Measurements from ENCODE around the gene WDR1.

Gene WDR1

GRCh38 chr4:10097906-10098779, 18.5 kb downstream of the WDR1 start:
- ATAC-seq (no peak), DNase-seq (no peak)

GRCh38 chr4:10096978-10097335, 19.6 kb downstream of the WDR1 start:
- ATAC-seq (no peak), DNase-seq (peak; percentile 19)

GRCh38 chr4:10096201-10096977, 20.2 kb downstream of the WDR1 start:
- DNase-seq: peak; percentile 86
- peak; percentile 80 for ATAC-seq

- DNase-seq (peak; percentile 69), ATAC-seq (peak; percentile 37)
Measured at GRCh38 chr4:10095296-10095991, 21.2 kb downstream of the WDR1 start.

GRCh38 chr4:10094841-10095240, 21.8 kb downstream of the WDR1 start:
- peak; percentile 39 for DNase-seq
- no peak for ATAC-seq

- DNase-seq (peak; percentile 47), ATAC-seq (peak; percentile 22)
Measured at GRCh38 chr4:10093801-10094552, 22.6 kb downstream of the WDR1 start.

GRCh38 chr4:10093271-10093621, 23.4 kb downstream of the WDR1 start:
- DNase-seq (no peak), ATAC-seq (no peak)

- no peak for DNase-seq
- no peak for ATAC-seq
Measured at GRCh38 chr4:10092481-10093270, 23.9 kb downstream of the WDR1 start.

- ATAC-seq (no peak), DNase-seq (no peak)
Measured at GRCh38 chr4:10091531-10092181, 24.9 kb downstream of the WDR1 start.

GRCh38 chr4:10090467-10091250, 25.9 kb downstream of the WDR1 start:
- no peak for DNase-seq
- no peak for ATAC-seq

GRCh38 chr4:10089346-10089745, 27.3 kb downstream of the WDR1 start:
- ATAC-seq: no peak
- DNase-seq: no peak

GRCh38 chr4:10088135-10089010, 28.2 kb downstream of the WDR1 start:
- DNase-seq: no peak
- ATAC-seq: no peak

- DNase-seq (no peak), ATAC-seq (no peak)
Measured at GRCh38 chr4:10087152-10087791, 29.3 kb downstream of the WDR1 start.

GRCh38 chr4:10086506-10087120, 30.0 kb downstream of the WDR1 start:
- no peak for DNase-seq
- no peak for ATAC-seq

- no peak for DNase-seq
- ATAC-seq: no peak
Measured at GRCh38 chr4:10085828-10086505, 30.6 kb downstream of the WDR1 start.

GRCh38 chr4:10085386-10085785, 31.2 kb downstream of the WDR1 start:
- ATAC-seq (no peak), DNase-seq (no peak)

GRCh38 chr4:10084651-10085358, 31.8 kb downstream of the WDR1 start:
- no peak for ATAC-seq
- DNase-seq: no peak

Data from stimulated activated naive CD8-positive, alpha-beta T cell treated with anti-CD3 and anti-CD28 coated beads, Interleukin-15, Interleukin-2, amounts not matched to agents 100 U/mL and 50 U/mL, for 24 hours (primary cell).